CD4-positive, alpha-beta T cell treated with Interleukin-12 subunit alpha and Interleukin-12 subunit beta, for 1 hour (primary cell): ENCODE data around the gene LMAN1L.
"Not testable (repeated sequence)": the region's sequence is repeated elsewhere in the genome, so short reads cannot be mapped to it uniquely, and the experiment has no call there.

Experiments
- DNase-seq: peaks from one replicate; pipeline ENCODE4 v3.0.0-alpha.2; 2020

LMAN1L gene

DNA sequence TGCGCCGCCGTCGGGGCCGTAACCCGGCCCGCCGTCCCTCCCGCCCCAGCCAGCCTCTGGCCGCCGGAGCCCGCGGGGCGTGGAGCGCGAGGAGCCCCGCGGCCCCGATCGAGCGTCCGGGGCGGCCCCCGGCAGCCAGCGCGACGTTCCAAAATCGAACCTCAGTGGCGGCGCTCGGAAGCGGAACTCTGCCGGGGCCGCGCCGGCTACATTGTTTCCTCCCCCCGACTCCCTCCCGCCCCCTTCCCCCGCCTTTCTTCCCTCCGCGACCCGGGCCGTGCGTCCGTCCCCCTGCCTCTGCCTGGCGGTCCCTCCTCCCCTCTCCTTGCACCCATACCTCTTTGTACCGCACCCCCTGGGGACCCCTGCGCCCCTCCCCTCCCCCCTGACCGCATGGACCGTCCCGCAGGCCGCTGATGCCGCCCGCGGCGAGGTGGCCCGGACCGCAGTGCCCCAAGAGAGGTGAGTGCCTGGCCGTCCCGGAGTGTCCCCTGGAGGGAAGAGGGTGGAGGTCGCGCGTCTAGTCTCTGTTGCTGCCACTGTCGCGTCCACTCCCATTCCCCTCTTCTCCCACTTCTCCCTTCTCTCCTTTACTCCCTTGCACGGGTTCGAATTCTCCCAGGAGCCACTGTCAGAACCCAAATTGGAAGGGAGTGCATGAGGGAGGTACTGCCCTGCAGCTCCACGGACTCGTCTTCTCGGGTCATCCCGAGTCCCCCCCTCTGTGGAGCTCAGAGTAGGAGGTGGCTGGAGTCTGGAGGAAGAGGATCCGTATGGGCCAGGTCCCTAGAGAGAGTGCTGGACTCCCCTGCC, 30.2 kb upstream of the LMAN1L start:
- peak; percentile 72 for DNase-seq

DNA sequence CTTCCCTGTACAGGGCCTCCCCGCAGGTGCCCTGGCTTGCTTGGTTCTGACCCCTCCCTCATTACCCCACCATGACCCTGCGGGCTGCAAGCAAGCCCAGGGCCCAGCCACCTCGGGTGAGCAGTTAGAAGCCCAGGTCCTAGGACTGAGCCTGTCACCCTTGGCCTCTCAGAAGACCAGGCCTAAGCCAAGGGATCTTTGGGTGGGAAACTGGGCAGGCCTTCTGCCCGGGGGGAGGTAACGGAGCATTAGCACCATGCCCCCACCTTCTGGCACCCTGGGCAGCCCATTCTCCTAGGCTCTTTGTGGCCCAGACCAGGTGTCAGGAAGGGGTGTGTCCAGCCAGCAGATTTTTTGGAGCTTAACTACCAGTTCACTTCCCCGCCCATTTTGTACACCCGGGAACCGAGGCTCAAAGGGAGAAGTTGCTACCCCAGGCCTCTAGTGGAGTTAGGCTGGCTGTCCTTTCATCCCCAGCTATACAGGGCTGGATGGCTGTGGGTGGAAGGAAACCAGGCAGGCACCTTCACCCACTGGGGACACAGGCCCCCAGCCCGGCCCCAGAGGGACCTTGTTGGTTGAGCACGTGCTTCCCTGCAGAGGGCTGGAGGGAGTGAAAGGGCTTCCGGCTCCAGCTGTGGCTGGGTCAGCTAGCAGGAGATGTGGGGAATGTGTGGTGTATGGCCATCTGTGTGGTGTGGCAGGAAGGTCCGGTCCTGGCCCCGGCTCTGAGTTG, 29.4 kb upstream of the LMAN1L start:
- no peak for DNase-seq

DNA sequence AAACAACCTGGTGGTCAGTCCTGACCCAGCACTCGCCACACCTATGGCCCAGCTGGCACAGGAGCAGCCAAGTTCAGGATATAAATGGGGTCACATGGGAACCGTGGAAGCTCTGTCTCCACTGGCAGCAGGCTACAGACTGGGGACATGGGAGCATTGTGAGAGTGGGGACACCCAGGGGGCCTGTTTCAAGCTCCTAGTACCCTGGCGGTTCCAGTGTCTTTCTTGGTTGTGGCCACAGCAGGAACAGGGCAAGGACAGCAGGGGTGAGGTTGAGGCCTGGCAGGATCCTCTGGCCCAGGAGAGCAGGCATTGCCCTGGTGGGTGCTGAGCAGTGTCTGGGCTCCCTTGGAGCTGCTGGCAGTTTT, 28.8 kb upstream of the LMAN1L start:
- DNase-seq, result no peak

DNA sequence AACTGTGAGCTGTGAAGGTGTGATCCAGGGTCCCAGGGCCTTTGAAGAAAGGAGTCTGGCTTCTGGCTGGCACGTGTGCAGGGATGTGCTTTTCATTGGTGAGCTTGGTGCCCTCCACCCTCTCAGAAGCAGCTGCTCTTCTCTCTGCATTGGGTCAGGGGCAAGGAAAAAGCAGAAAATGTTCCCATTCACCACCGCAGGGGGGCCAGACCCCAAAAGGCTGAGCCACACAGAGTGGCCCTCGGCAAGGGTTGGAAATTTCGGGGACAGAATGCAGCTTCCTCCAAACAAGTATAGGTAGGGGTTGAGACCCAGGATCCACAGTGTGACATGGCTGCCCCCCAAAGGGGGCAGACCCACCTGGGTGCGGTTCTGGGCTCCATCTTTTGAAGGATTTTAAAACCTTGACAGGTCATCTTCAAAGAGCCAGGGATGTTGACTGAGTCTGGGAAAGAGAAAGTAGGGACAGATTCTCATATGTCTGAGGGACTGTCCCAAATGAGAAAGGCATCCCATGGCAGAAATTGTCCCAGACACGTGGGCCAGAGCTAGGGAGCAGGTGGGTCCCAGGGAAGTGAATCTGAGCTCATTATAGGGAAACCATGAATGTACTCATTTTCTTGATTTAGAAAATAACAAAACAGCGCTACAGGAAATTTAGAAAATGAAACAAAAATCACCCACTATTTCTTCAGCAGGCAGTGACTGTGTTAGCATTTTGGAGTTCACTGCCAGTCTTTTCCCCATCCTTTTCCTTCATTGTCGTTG, 28.0 kb upstream of the LMAN1L start:
- DNase-seq, result no peak

DNA sequence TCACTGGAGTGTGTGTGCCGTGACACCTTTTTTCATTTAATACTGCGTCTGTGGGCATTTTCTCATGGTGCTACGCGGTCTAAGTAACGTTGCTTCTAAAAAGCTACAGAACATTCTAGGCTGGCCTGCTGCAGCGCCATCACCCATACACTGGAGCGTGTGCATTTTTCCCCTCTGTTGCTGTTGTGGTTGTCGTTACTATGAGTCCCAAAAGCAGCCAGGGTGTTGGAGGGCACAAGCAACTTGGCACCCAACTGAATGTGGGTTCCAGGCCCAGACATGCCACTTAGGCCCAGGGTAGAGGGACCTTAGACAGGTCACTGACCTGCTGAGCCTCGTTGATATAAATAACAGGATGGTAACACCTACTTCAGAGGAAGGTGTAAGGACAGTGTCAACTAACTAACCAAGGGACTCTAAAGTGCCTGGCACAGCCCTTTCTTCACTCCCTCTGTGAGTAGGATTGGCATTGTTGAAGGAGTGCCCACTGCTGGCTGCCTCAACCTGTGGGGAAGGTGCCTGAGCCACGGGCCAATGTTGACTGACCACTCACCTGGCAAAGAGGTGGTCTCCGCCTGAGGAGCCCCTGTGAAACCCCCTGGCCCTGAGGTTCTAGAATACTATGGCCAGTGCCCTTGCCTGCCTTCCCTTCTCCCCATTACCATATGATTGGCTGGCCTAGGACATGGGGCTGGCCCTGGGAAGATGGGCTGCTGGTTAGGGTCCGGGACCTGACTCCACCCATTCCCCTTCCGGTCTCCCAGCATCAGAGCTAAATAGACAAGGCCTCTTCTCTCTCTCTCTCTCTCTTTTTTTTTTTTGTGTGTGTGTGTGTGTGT, 27.2 kb upstream of the LMAN1L start:
- DNase-seq, result peak; percentile 71

DNA sequence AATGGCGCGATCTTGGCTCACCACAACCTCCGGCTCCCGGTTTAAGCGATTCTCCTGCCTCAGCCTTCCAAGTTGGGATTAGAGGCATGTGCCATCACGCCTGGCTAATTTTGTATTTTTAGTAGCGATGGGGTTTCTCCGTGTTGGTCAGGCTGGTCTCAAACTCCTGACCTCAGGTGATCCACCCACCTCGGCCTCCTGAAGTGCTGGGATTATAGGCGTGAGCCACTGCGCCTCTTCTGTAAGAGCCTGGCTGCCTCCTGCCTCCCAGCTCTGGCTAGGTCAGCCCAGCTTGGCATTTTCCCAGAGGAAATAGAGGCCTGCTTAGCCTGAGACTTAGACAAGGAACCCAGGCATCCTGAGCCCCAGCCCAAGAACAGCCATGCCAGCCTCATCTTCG, 26.6 kb upstream of the LMAN1L start:
- not testable (repeated sequence) for DNase-seq

DNA sequence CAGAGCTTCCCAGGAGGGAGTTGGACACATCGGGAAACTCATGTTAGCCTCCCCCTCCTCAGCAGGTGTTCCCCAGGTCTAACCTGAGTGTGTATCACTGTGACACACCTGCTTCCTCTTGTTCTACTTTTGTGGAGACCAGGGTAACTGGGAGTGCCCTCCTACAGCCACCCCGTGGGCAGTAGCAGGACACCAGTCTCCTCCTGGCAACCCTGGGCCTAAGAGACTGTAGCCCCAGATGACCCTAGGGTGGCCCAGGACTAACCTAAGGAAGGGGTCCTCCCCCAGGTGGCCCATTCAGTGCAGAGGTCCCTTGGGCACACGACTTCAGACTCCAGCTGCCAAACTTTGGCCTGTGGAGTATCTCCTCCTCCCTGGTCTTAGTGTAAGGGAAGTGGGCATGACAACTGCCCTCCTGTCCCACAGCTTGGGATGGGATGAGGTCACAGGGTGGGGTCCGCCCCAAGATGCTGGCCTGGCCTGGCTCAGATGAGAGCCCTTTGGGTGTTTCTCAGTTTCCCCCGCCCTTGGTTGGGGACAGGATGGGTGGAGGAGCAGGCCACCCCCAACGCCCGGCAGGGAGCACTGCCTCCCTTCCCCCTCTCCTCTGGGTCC, 26.0 kb upstream of the LMAN1L start:
- DNase-seq, result no peak

DNA sequence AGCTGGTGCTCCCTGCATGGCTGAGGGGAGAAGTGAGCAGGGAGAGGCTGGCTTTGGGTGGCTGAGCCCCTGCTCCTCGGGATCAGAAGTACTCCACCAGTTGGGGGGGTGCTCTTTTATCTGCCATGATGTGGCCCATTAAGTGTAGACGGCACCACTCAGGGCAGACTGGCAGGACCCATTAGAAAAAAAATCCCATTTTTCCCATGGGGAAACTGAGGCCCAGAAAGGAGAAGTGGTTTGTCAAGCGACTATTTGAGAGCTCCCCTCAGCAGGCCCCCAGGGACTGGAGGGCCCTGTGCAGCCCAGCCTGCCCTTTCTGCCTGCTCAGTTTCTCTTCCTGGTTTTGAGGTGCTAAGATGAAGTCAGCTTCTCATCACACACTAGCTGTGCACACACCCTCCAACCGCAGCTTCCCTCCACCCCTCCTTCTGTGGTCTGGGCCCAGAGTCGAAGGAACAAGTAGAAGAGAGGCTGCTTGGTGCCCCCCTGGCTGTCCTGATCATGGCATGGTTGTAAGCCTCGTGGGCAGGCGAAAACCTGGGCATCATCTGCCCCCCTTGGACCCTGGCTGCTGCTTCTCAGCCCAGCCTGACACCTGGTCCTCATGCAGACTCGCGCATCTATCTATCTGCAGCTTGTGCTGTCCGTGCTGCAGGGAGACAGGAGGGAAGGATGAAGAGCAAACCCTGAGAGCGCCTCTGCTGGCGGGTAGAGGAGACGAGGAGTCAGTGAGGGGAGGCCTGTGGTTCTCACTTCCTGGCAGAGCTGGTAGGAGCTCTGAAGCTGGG, 25.2 kb upstream of the LMAN1L start:
- DNase-seq, result peak; percentile 89

DNA sequence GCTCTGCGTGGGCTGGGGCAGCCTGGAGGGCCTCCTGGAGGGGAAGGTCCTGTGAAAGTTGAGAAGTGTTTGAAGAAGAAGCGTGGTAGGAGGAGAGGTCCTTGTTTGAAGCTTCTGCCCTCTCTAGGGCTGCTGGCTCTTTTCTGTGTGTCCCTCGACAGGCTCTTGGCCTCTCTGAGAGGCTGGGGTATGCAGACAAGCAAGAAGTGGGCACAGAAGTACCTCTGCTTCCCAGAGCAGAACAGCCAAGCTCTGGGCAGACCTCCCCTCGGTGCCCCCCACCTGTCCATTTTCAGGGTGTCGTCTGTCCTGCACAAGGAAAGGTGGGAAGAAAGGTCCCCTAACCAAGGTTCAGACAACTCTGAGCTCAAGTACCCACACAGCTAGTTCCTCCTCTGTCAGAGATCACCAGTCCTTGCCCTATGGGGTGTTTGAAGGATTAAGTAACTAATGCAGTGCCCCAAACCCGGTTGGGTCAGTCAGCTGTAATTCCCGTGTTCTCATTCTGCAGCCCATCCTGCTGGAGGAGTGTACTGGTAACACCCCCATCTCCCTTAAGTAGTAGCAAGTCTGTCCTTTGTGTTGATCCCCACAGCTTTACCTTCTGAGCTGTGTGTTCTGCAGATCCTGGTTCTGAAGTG, 24.5 kb upstream of the LMAN1L start:
- no peak for DNase-seq

DNA sequence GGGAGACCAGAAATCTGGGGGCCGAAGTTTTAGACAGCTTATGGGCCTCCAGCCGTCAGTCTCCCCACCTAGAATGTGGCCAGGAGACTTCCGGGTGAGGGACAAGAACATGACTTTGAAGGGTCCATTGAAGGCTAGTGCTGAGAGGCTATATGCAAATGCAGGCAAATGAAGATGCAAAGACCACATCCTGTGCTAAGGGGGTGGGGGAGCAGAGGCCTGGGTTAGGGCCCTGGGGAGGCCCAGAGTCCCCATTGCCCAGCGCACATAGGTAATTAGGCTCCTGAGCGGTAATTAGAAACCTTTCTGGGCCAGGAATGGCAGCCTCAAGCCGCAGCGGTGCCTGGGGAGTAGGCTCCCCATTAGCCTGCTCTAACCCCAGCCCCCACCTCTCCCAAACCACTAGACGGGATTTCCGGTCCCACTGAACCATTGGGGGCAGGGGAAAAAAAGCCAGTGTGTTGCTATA, 23.9 kb upstream of the LMAN1L start:
- DNase-seq, result peak; percentile 62

DNA sequence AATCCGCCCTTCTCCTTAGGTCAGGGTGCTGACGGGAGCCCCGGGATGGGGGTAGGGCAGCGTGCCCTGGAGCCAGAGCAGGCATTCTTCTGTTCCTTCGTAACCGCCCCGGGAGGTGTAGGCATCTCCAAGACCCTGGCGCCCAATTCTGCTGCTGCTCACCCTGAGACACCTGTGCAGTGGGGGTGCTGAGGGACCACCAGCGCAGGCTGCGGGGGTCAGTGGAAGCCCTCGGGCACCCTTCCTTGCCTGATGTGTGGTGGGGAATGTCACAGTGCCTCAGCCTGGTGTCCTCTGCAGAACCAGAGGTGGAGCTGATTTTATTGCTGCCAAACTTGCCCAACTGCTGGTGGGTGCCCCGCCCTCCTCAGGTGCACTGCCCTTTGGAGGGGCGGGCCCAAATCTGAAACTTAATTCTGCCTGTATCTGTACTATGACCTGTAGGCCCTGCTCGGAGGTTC, 23.4 kb upstream of the LMAN1L start:
- no peak for DNase-seq

DNA sequence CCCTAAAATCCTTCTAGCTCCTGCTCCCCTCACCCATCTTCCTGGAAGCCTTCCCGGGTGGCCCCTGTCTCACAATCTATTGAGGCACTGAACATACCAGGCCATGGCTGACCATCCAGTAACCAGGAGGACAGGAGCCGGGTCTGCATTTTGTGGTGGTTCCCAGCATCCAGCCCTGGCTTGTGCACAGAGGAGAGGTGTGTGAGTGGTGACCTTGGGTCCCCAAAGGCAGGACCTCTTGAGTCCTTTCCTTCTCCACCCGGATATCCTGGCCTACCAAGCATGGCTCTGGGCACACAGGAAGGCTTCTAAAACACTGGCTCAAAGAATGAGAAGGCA, 22.9 kb upstream of the LMAN1L start:
- no peak for DNase-seq

DNA sequence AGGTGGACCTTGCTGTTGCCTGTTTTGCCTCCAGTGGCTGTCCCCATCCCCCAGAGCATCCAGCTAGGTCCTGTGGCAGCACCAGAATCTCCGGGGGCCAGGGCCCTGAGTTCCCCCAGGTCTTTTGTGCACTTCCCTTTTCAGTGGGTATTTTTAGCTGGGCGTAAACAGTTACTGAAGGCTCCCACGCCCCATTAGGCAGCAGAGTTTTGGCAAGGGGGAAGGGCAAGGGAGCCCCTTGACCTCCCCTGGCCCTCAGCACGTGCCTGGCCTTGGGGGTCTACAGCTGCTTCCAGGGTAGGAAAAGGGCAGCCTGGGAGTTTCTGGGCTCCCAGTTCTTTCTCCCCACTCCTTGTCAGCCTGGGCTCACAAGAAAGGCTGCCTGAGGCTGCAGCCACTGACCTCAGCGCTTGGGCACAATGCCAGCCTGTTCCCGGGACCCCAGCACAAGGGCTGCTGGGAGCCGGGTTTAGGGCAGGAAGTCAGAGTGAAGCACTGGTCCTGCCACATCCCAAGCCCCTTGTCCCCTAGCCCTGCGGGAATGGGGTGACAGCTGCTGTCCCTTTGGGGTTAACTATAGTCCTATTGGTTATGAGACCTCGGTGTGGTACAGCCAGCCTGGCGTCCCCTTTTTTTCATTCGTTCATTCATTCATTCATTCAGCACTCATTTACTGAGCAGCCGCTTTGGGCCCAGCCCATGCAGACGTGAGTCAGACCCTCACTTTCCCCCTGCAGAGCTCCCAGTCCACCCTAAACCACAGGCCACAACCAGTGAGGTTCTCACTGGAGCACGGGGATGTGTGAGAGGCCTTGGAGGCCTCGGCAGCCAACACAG, 22.3 kb upstream of the LMAN1L start:
- no peak for DNase-seq

DNA sequence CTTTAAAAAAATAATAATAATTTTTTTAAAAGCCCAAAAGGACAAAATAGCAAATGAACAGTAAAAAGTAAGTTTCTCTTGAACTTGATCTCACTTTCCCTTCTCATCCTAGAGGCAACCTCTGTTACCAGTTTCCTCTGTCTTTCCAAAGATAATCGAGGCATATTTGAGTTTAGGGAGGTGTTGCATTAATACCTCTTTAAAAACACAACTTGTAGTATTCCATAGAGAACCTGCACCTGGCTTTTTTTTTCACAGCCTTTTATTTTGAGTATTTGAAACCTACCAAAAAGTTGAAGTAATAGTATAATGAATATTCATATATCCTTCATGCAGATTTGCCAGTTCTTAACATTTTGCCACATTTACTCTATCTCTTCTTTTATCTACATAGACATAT, 21.6 kb upstream of the LMAN1L start:
- no peak for DNase-seq

DNA sequence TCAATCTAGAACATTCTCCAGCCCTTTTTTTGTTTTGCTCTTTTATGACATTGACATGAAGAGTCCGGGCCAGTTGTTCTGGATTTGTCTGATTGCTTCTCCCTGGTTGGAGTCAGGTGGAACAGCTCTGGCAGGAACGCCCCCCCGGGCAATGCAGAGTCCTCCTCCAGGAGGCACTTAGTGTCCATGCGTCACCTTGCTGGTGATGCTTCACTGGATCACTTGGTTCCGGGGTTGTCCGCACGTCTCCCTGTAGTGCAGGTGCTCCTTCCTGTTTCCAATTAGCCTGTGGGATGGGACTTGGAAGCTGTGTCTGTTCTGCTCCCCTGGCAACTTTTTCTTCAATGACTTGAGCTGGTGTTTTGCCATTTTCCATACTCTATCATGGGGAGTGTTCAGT, 21.0 kb upstream of the LMAN1L start:
- DNase-seq, result no peak

DNA sequence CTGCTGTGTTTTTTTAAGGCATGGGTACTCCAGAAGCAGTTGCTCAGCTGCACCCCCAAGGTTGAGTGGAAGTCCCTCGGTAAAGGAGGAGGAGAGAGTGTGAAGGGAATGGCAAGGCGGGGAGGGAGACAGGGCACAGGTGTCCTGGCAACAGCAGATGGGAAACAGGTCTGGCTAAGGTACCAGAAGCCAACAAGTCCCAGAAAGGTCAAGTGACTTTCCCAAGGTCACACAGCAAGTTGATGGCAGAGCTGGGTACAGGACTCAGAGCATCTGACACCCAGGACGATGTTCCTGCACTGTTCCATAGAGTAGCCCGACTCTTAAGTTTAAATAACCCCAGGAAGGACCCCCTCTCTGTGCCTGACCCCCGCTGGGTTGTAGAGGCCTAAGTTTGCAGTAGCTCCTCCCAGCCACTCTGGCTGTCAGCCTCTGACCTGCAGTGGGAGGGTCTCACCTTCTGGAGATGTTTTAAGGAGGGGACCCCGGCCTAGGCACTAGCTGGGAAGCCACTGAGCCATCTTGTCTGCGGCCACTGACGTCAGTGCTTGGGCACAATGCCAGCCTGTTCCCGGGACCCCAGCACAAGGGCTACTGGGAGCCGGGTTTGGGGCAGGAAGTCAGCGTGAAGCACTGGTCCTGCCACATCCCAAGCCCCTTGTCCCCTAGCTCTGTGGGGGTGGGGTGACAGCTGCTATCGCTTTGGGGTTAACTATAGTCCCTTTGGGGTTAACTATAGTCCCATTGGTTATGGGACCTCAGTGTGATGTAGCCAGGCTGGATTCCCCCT, 20.2 kb upstream of the LMAN1L start:
- DNase-seq, result no peak

DNA sequence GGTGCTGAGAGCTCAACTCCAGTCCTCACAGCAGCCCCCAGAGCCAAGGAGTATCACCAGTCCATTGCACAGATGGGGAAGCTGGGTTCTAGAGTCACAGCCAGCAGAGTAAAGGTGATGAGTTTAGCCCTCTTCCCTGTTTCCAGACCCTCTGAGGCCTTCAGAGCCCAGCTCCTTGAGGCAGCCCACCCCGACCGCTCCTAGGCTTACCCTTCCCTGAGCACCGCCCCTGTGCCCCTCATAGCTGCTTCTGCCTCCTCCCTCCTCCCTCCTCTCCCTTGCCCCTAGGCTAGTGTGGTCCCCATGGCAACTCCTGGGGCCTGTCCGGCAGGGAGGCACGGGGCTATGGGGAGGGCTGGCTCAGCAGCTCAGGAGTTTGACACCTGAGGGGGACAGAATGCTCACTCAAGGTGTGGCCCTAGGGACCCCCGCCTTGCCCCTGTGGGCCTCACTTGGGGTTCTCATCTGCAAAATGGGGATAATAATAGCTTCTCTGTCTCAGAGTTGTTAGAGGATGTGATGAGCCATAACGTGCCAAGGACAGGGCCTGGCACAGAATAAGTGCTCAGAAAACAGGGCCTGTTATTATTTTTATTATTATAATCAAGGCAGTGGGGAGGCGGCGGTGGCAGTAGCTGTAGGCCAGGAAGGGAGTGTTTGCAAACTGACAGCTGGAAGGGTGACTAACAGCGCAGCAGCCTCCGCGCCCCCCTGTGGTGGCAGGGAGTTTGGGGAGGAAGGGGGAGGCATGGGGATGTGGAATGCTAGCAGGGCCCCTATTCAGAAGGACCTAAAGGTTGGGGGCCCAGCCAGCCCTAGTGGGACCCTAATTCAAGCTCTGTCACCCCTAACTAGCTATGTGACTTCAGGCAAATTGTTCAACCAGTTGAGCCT, 19.3 kb upstream of the LMAN1L start:
- DNase-seq, result peak; percentile 81
